Measurements from ENCODE around the gene CPLX3. TPM values are rescaled to one million over a fixed set of nuclear protein-coding genes. Genes with fewer than 3 reads are reported as not detected.

Gene CPLX3
- total RNA-seq, 1 experiment from 2014 or later = not detected

DNA sequence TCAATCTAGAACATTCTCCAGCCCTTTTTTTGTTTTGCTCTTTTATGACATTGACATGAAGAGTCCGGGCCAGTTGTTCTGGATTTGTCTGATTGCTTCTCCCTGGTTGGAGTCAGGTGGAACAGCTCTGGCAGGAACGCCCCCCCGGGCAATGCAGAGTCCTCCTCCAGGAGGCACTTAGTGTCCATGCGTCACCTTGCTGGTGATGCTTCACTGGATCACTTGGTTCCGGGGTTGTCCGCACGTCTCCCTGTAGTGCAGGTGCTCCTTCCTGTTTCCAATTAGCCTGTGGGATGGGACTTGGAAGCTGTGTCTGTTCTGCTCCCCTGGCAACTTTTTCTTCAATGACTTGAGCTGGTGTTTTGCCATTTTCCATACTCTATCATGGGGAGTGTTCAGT, 34.8 kb upstream of the CPLX3 start:
- Histone ChIP-seq H3K9ac (ENCODE audit: extremely low read depth, insufficient read length, low read length) (no peak overlapping the region), H4K20me1 (ENCODE audit: control insufficient read depth, insufficient read depth, insufficient read length) (no peaks in the 10 kb centered on the region), H2BK20ac (ENCODE audit: low read depth, low read length, poor library complexity, severe bottlenecking) (no peak overlapping the region), H3K18ac (ENCODE audit: insufficient read length, low read depth, low read length) (no peak overlapping the region), H2AK5ac (ENCODE audit: insufficient read length, low read length) (no peak overlapping the region), H2BK120ac (ENCODE audit: low read depth, low read length, poor library complexity, severe bottlenecking) (no peak overlapping the region), H3T11ph (ENCODE audit: low read length) (no peak overlapping the region), H3K23ac (ENCODE audit: insufficient read length, low read depth, low read length) (no peak overlapping the region), H3K27me3 (ENCODE audit: insufficient read depth, low read length) (no peaks in the 10 kb centered on the region; the same call in 1 of the 2 replicates), H3K9me3 (ENCODE audit: control insufficient read depth, low read depth, low read length) (no peaks in the 10 kb centered on the region), H3K4ac (ENCODE audit: low read depth, low read length) (no peak overlapping the region), H3K79me1 (ENCODE audit: insufficient read depth, low read depth, low read length, poor library complexity, severe bottlenecking) (no peaks in the 10 kb centered on the region), H4K91ac (ENCODE audit: insufficient read length, low read depth, low read length) (no peak overlapping the region), H3K14ac (ENCODE audit: insufficient read depth, low read length) (no peak overlapping the region), H3K79me2 (ENCODE audit: insufficient read depth, low read length) (no peaks in the 10 kb centered on the region), H3K23me2 (ENCODE audit: insufficient read length, low read depth, low read length, poor library complexity, severe bottlenecking) (no peaks in the 10 kb centered on the region), H2BK15ac (ENCODE audit: low read depth, low read length) (no peak overlapping the region), H3K27ac (ENCODE audit: insufficient read length, low read depth, low read length) (no peak overlapping the region), H4K5ac (ENCODE audit: insufficient read length, low read depth, low read length) (no peak overlapping the region), H3K56ac (ENCODE audit: insufficient read length, low read depth, low read length) (no peak overlapping the region), H2BK12ac (ENCODE audit: insufficient read length, low read depth, low read length) (no peak overlapping the region), H3K4me2 (ENCODE audit: insufficient read depth, insufficient read length, low read length) (no peak overlapping the region), H3K4me1 (ENCODE audit: insufficient read depth, low read length) (peaks cover 7% of the 10 kb centered on the region; the same call in 1 of the 2 replicates), H2AFZ (ENCODE audit: low read length) (no peak overlapping the region), H4K8ac (replicated peaks; ENCODE audit: insufficient read length, low read depth, low read length) (no peak overlapping the region), H2BK5ac (ENCODE audit: insufficient read length, low read length) (no peak overlapping the region)
- H3K27me3 Mint-ChIP-seq (ENCODE audit: low read depth) = no peaks in the 10 kb centered on the region
- DNase-seq = no peak
- H3K4me3 Mint-ChIP-seq = no peak overlapping the region
- H3K9me3 Mint-ChIP-seq = no peaks in the 10 kb centered on the region; a peak in 1 of 5 replicates
- H3K36me3 Mint-ChIP-seq (ENCODE audit: insufficient read depth in 1 of 3, low read depth in 3 of 3) = peaks cover 0 to 2% (median 0%) of the 10 kb centered on the region in 3 experiments; a peak in 2 of 7 replicates
- TF ChIP-seq, protein P1, sequence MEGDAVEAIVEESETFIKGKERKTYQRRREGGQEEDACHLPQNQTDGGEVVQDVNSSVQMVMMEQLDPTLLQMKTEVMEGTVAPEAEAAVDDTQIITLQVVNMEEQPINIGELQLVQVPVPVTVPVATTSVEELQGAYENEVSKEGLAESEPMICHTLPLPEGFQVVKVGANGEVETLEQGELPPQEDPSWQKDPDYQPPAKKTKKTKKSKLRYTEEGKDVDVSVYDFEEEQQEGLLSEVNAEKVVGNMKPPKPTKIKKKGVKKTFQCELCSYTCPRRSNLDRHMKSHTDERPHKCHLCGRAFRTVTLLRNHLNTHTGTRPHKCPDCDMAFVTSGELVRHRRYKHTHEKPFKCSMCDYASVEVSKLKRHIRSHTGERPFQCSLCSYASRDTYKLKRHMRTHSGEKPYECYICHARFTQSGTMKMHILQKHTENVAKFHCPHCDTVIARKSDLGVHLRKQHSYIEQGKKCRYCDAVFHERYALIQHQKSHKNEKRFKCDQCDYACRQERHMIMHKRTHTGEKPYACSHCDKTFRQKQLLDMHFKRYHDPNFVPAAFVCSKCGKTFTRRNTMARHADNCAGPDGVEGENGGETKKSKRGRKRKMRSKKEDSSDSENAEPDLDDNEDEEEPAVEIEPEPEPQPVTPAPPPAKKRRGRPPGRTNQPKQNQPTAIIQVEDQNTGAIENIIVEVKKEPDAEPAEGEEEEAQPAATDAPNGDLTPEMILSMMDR (conservative IDR thresholded peaks at IDR 0.05) = no peak
- H3K4me1 Mint-ChIP-seq = peaks cover 34 to 36% of the 10 kb centered on the region in 2 experiments
- no peak overlapping the region for H3K27ac Mint-ChIP-seq
- no CpG with 5 or more reads among the region's 7 CpGs for WGBS (ENCODE audit: extremely low coverage, insufficient read length, low lambda C conversion rate)

All from H9 (cell line).